Measurements from ENCODE around the gene ZNF618. TPM values are rescaled to one million over a fixed set of nuclear protein-coding genes. Genes with fewer than 3 reads are reported as not detected.

ZNF618 gene
- total RNA-seq, 1 donor = 13.6 TPM

DNA sequence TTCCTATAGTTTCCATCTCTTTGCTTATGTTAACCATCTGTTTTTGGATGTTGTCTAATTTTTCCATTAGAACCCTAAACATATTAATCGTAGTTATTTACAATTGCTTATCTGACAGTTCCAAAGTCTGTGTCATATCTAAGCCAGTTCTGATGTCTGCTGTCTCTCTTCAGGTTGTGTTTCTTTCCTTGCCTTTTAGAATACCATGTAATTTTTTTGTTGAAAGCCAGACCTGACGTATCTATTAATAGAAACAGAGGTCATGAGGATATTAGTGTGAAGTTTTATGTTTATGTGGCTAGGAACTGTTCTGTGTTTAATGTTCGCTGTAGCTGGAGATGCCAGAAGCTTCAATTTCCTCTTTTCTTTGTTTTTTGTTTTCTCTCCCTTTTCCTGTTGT lies 52.2 kb downstream of the ZNF618 start:
- no peak overlapping the region for H3K4me3 ChIP-seq (ENCODE audit: low read depth, low read length)
- no peak for DNase-seq (ENCODE audit: low read depth)
- TF ChIP-seq, protein P1, sequence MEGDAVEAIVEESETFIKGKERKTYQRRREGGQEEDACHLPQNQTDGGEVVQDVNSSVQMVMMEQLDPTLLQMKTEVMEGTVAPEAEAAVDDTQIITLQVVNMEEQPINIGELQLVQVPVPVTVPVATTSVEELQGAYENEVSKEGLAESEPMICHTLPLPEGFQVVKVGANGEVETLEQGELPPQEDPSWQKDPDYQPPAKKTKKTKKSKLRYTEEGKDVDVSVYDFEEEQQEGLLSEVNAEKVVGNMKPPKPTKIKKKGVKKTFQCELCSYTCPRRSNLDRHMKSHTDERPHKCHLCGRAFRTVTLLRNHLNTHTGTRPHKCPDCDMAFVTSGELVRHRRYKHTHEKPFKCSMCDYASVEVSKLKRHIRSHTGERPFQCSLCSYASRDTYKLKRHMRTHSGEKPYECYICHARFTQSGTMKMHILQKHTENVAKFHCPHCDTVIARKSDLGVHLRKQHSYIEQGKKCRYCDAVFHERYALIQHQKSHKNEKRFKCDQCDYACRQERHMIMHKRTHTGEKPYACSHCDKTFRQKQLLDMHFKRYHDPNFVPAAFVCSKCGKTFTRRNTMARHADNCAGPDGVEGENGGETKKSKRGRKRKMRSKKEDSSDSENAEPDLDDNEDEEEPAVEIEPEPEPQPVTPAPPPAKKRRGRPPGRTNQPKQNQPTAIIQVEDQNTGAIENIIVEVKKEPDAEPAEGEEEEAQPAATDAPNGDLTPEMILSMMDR (IDR thresholded peaks at IDR 0.05; ENCODE audit: insufficient read depth, low read length) = no peak

DNA sequence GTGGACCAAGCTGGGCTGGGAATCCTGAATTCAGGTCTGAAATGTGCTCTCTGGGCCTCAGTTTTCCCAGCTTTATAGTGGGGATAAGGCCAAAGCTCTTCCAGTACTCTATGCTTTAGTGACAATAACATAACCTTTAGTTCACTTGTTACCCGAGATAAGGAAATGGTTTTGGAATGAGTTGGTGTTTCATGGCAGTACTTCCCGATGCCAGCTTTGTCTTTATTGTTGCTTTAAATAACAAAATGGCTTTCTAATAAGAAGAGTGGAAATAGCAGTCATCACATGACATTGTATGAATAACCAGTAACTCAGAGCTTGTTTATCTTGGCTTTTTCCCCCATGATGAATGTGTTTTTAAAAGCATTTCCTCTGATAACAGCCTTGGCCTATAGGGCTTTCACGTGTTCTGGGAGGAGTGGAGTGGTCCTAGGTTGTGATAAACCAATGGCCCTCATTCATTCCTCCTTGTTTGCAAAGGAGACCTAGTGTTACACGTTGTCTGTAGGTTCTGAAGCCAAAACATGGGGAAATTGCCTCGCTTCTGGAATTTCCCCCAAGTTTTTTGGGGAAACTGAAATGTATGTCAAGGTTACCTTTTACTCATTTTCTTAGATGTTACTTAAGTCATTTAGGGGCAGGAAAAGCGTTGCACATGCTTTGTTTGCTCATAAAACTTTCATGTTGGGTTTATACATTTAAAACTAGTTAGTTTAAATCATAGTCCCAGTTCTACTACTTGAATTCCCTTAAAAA lies 53.7 kb downstream of the ZNF618 start:
- peak; percentile 96 for DNase-seq (ENCODE audit: low read depth)
- TF ChIP-seq, protein P1 (IDR thresholded peaks at IDR 0.05; ENCODE audit: insufficient read depth, low read length) = no peak
- no peak overlapping the region for H3K4me3 ChIP-seq (ENCODE audit: low read depth, low read length)

DNA sequence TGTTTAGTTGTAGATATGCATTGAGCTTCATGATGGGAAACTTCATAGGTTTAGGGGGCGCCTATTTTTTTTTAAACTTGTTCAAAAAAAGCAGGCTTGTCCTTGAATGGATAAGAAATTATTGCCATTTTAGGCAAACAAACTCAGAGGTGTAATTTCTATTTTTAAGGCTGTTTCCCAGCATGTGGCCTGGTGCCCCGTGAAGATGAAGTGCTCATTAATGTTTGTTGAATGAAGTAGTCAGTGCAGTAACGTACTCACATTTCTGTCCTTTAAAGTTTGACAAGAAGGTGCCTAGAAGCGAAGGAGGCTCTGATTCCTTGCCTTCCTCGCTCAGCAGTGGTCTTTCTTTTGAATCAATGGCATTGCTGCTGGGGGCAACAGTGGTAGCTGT lies 54.3 kb downstream of the ZNF618 start:
- DNase-seq (ENCODE audit: low read depth) = no peak
- H3K4me3 ChIP-seq (ENCODE audit: low read depth, low read length) = no peak overlapping the region
- TF ChIP-seq, protein P1 (IDR thresholded peaks at IDR 0.05; ENCODE audit: insufficient read depth, low read length) = no peak

DNA sequence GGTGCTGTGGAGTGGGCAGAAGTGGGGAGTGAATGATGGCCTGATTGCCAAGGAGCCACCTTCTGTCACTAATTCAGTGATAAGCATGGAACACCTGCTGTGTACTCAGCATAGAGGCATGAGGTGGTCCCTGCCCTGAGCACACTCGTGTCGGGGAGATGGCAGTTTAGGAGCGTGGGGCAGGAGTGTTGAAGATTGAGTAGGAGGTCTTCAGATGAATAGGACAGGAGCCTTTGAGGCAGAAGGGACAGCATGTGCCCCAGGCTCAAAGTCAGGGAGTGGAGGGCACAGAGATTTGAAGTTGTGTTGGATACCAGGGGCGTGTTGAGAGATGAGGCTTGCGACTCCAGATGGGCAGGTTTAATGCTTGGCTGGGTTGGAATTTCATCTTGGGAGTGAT lies 55.0 kb downstream of the ZNF618 start:
- no peak overlapping the region for H3K4me3 ChIP-seq (ENCODE audit: low read depth, low read length)

DNA sequence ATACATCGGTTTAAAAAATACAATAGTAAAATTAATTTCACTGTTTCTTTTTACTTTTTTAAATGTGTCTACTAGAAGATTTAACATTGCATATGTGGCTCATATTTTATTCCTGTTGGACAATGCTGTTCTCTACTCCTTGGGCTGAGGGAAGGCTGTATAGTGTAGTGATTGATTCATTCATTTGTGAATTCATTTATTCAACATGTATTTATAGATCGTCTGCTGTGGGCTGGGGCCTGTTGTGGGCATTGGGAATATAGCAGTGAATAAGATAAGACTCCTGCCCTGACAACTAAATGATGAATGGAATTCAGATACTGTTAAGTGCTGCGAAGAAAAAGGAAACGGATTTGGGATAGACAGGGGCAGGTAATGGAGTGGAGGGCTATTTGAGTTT lies 55.7 kb downstream of the ZNF618 start:
- DNase-seq (ENCODE audit: low read depth) = no peak
- TF ChIP-seq, protein P1 (IDR thresholded peaks at IDR 0.05; ENCODE audit: insufficient read depth, low read length) = no peak
- H3K4me3 ChIP-seq (ENCODE audit: low read depth, low read length) = no peak overlapping the region

More for the DNA sequence above, 55.0 kb downstream of the ZNF618 start:
- TF ChIP-seq, protein P1 (IDR thresholded peaks at IDR 0.05; ENCODE audit: insufficient read depth, low read length) = no peak
- no peak for DNase-seq (ENCODE audit: low read depth)

DNA sequence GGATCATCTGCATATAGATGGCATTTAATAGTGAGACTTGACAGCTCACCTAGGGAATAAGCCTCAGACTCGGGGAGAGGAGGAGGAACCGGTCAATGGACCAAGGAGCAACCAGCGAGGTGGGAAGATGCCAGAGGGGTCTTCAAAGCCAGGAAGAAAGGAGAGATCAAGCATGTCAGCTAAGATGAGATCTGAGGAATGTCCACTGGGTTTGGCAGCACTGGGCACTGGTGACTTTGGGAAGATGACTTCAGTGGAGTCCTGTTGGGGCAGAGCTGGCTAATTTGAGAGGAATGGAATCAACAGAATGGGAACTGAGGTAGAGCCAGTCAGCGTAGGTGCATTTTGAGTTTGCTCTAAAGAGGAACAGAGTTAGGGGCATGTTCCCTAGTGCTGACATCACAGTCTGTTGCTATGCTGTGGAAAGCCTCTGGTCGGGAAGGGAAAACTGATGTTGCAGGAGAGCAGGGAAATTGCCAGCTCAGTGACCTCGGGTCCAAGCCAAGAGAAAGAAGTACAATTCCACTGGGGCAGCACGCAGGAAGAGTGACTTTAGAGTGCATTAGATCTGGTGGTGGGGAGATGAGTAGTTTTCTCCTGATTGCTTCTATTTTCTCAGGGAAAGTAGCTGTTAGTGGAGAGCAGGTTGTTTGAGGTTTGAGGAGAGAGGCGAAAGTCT lies 56.9 kb downstream of the ZNF618 start:
- DNase-seq (ENCODE audit: low read depth) = peak; percentile 65
- no peak overlapping the region for H3K4me3 ChIP-seq (ENCODE audit: low read depth, low read length)
- TF ChIP-seq, protein P1 (IDR thresholded peaks at IDR 0.05; ENCODE audit: insufficient read depth, low read length) = no peak

Data from fibroblast of the aortic adventitia (primary cell).